Raji (cell line): ENCODE results near the gene DENND6B.
A peak's percentile ranks its signal among the peaks of the same experiment; 100 is the strongest.

Experiments
- POLR2A ChIP-seq: IDR thresholded peaks from 2 replicates; pipeline ENCODE4 v1.6.1; 2011; ENCODE audit warnings: low read depth, low read length, control low read depth; ENCODE audit not compliant: insufficient read depth

Gene DENND6B

DNA sequence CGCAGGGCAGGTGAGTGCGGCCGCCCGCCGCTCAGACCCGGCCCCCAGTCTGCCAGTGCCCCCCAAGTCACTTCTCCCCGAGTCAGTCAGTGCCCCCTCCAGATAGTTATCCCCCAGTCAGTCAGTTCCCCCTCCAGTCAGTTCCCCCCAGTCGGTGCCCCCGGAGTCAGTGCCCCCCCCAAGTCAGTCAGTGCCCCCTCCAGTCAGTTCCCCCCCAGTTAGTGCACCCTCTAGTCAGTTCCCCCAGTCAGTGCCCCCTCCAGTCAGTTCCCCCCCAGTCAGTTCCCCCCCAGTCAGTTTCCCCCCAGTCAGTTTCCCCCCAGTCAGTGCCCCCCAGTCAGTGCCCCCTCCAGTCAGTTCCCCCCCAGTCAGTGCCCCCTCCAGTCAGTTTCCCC is 16.7 kb upstream of the DENND6B start:
- TF ChIP-seq POLR2A: no peak

DNA sequence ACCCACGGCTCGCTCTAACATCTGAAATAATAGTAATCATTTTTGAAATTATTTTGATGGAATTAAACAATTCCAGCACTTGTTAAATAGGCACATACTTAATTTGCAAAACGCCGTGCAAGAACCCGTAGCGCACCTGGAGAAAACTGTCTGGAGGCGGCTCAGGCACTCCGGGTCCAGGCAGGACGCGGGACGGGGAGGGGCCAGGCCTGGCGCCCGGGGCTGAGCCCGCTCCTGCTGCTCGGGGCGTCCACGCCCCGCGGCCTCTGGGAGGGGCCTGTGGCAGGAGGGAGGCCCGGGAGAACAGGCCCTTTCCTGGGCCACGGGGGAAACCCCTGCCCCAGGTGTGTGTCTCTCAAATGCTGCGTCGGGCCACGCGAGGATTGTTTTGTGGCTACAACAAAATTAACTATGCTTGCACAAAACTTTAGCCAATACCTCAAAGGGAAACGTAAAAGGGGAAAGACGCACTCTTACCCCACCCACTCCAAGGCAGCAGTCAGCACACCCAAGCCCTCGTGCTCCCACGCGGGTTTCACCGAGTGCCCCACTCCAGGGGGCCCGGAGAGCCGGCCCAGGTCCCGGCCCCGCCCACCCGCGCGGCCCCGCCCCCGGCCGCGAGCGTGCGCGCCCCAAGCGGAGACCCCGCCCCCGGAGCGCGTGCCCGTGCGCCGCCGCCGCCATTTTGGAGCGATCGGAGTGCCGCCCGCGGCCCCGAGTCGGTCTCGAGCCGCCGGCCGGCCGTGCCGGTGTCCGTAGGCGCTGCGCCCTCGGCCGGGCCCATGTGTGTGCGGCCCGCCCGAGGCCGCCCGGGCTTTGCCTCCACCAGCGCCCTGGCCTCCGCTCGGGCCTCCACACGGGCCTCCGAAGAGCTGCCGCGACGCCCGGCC is 16.1 kb upstream of the DENND6B start, which contains the start of gene PPP6R2:
Gene PPP6R2, plus strand, starts transcription at position 677 of the 890 bp plus-strand sequence. CDS start 50,582 bp downstream, outside the sequence.
- peak; percentile 81 for TF ChIP-seq POLR2A

DNA sequence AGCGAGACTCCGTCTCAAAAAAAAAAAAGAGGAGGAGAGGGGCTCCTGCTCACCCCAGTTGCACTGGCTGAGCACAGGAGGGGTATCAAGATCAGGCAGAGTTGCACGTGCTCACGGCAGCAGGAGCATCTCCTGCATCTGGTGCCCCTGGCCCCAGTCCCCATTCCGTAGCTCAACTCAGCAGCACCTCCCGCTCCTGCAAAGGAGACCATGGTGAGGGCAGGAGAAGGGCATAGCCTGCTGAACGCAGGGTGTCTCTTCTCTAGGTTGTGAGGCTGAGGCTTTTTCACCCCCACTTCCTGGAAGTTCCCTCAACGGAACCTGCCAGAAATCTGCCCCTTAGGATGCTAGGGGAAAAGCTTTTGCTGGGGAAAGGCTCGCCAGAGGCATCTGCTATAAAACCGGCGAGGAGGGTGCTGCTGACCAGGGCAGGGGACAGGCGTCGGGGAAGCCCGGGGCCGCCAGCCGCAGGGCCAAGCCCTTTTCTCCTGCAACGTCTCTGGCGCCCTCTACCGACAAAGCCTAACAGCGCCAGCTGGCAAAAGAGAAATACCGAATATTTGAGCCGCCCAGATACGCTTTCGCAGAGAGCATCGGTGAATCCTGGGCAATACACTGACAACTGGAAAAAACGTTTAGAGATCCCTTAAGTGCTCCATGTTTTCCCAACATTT is 15.3 kb upstream of the DENND6B start:
- TF ChIP-seq POLR2A: no peak

DNA sequence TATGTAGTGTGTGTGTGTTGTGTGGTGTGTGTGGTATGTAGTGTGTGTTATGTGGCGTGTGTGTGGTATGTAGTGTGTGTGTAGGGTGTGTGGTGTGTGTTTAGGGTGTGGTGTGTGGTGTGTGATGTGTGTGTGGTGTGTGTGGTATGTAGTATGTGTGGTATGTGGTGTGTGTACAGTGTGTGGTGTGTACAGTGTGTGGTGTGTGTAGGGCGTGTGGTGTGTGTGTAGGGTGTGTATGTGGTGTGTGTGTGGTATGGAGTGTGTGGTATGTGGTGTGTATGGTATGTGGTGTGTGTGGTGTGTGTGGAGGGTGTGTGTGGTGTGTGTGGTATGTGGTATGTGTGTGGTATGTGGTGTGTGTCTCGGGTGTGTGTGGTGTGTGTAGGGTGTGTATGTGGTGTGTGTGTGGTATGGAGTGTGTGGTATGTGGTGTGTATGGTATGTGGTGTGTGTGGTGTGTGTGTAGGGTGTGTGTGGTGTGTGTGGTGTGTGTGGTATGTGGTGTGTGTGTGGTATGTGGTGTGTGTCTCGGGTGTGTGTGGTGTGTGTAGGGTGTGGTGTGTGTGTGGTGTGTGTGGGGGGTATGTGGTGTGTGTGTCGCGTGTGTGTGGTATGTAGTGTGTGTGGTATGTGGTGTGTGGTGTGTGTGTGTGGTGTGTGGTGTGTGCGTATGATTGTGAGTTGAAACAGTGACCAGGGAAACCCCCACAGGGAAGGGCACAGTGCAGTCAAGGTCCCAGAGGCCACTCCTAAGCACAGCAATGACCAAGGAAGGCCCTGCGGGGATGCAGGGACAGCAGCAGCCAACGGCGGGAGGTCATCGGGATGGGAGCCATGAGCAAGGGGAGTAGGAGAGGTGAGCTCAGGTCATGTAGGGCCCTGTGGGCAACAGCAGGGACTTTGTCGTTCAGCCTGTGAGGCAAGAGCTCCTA is 13.4 kb upstream of the DENND6B start:
- no peak for TF ChIP-seq POLR2A

DNA sequence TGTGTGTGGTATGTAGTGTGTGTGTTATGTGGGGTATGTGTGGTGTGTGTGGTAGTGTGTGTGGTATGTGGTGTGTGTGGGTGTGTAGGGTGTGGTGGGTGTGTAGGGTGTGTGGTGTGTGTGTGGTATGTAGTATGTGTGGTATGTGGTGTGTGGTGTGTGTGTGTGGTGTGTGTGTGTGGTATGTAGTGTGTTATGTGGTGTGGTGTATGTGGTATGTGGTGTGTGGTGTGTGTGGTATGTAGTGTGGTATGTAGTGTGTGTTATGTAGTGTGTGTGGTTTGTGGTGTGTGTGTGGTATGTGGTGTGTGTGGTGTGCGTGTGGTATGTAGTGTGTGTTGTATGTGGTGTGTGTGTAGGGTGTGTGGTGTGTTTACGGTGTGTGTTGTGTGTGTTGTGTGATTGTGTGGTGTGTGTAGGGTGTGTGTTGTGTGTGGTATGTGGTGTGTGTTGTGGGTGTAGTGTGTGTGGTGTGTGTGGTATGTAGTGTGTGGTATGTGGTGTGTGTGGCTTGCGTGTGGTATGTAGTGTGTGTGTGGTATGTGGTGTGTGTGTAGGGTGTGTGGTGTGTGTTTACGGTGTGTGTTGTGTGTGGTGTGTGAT is 12.1 kb upstream of the DENND6B start:
- TF ChIP-seq POLR2A: no peak

DNA sequence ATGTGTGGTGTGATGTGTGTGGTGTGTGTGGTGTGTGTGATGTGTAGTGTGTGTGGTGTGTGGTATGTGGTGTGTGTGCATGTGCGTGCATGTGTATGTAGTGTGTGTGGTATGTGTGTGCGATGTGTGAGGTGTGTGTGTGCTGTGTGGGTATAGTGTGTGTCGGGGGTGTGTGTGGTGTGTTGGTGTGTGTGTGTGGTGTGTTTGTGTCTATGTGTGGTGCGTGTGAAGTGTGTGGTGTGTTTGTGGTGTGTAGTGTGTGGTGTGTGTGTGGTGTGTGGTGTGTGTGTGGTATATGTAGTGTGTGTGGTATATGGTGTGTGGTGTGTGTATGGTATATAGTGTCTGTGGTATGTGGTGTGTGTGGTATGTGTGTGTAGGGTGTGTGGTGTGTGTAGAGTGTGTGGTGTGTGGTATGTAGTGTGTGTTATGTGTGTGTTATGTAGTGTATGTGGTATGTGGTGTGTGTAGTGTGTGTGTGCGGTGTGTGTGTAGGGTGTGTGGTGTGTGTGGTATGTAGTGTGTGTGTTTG is 11.3 kb upstream of the DENND6B start:
- no peak for TF ChIP-seq POLR2A

DNA sequence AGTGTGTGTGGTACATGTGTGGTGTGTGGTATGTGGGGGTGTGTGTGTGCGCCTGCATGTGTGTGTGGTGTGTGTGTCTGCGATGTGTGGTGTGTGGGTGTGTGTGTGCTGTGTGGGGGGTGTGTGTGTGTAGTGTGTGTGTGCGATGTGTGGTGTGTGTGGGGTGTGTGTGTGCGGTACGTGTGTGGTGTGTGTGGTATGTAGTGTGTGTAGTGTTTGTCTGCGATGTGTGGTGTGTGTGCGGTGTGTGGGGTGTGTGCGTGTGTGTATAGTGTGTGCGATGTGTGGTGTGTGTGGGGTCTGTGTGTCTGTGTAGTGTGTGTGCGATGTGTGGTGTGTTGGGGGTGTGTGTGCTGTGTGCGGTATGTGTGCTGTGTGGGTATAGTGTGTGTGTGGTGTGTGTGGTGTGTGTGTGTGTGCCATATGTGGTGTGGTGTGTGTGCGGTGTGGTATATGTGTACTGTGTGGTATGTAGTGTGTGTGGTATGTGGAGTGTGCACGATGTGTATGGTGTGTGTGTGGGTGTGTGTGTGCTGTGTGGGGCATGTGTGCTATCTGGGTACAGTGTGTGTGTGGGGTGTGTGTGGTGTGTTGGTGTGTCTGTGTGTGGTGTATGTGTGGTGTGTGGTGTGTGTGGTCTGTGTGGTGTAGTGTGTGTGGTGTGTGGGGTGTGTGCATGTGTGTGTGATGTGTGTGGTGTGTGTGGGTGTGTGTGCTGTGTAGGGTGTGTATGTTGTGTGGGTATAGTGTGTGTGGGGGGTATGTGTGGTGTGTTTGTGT is 10.6 kb upstream of the DENND6B start:
- no peak for TF ChIP-seq POLR2A

DNA sequence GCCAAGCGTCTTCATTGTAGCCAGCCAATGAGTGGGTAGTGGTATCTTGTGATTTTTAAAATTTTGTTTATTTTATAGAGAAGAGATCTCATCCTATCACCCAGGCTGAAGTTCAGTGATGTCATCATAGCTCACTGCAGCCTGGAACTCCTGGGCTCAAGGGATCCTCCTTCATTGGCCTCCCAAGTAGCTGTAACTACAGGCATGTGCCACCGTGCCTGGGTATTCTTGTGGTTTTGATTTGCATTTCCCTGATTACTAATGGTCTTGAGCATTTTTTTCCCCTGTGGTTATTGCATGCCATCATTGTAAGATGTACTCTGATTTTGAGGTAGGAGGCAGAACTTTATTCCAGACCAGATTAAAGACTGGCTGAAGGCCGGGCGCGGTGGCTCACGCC is 2.4 kb upstream of the DENND6B start:
- no peak for TF ChIP-seq POLR2A

DNA sequence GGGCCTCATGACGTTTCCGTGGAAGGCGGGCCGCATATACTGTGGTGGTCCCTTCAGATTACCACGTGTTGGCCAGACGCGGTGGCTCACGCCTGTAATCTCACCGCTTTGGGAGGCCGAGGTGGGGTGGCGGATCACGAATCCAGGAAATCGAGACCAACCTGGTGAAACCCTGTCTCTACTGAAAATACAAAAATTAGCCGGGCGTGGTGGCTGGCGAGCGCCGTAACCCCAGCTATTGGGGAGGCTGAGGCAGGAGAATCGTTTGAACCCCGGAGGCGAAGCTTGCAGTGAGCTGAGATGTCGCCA is 853 bp upstream of the DENND6B start:
- TF ChIP-seq POLR2A: no peak

DNA sequence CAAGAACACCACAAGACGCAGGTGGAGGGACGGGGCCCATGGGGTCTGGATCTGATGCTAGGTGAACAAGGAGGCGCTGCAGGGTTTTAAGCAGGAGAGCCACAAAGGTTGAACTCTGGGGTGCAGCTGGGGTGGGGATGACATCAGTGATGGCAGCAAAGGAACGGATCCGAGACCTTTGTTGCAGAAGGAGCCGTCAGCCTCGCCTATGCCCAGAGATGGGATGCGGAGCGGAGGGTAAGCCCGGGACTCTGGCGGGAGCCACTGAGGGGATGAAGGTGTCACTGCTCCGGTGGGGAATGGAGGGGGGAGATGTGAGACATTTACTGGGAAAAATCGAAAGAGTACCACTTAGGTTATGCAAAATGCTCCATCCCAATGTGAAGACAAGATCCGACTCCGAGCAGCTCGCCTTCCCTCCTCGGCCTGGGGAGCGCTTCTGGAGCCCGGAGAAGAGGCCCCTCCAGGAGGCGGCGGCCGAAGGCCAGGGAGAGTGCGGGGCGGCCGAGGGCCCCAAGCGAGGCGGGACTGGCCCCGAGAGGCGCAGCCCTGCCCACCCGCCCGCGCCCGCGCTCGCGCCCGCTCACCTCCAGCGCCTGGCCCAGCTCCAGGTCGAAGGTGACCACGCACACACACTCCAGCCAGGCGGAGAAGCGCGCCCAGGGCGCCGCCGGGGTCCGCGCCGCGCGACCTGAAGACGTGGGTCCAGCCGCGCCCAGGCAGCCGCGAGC is 422 bp downstream of the DENND6B start:
- TF ChIP-seq POLR2A: no peak

DNA sequence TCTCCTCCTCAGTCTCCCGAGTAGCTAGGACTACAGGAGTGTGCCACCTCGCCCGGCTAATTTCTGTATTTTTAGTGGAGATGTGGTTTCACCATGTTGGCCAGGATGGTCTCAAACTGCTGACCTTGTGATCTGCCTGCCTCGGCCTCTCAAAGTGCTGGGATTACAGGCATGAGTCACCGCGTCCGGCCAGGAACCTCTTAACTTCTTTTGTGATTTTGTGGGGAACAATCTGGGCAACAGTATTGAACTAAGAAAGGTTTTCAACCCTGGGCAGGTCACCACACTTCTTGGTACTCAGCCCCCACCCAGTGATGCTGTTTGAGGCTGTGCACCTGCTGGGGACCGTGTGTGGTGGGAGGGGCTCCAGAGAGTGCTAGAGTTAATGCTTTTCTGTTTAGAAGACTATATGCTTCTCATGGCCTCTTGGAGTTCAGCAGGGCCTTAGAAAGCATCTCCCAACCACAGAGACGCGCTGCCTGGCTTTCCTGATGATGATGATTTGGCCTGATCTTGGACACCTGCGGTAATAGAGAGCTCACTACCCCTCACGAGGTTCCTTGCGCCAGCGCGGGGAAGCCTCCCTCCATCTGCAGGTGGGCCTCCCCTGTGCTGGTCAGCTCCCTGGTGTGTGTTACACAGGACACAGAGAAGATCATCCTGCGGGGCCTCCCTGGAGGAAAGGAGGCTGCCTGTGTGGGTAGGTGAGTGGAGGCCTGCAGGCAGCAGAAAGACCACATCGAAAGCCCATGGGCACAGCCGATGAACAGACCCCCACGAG is 1.2 kb downstream of the DENND6B start:
- no peak for TF ChIP-seq POLR2A

DNA sequence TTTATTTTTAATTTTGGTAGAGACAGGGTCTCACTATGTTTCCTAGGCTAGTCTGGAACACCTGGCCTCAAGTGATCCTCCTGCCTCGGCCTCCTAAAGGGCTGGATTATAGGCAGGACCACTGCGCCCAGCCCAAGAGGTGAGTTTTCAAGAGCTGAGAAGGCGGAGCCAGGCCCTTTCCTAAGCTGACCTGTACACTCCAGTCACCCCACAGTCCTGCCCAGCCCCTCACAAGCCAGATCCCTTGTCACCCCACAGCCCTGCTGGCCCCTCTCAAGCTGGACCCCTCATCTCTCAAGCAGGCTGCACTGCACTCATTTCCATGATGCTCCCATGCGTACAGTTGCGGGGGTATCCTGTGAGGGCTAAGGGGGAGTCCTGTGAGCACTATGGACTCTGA is 2.9 kb downstream of the DENND6B start:
- TF ChIP-seq POLR2A: no peak
